GM12878 (cell line): ENCODE data around the gene FGFR1OP2. TPM values are rescaled to one million over a fixed set of nuclear protein-coding genes. Genes with fewer than 3 reads are reported as not detected.
A peak's percentile ranks its signal among the peaks of the same experiment; 100 is the strongest.

ENCODE experiments used
- BCLAF1 ChIP-seq: fragments of 450-650 bp; IDR thresholded peaks from 2 replicates; pipeline ENCODE4 v1.6.1; 2017; ENCODE audit warnings: antibody characterized with exemption, mild to moderate bottlenecking, moderate library complexity
- E2F4 ChIP-seq: IDR thresholded peaks from 2 replicates; pipeline ENCODE4 v1.6.1; 2012; ENCODE audit warnings: low read depth, low read length, improper control_type of control experiment
- MTA2 ChIP-seq: fragments of 450-650 bp; IDR thresholded peaks from 2 replicates; pipeline ENCODE4 v1.6.1; 2016; ENCODE audit warnings: low read depth, mild to moderate bottlenecking, moderate library complexity
- MTA3 ChIP-seq: IDR thresholded peaks from 2 replicates; pipeline ENCODE4 v1.6.1; 2012; ENCODE audit warnings: low read length, inconsistent platforms, borderline replicate concordance
- MXI1 ChIP-seq: fragments of 150-350 bp; IDR thresholded peaks from 2 replicates; pipeline ENCODE4 v1.6.1; 2011; ENCODE audit warnings: low read depth, mild to moderate bottlenecking, inconsistent platforms, low read length, improper control_type of control experiment
- PKNOX1 ChIP-seq: fragments of 450-650 bp; IDR thresholded peaks from 2 replicates; pipeline ENCODE4 v1.6.1; 2016; ENCODE audit warnings: mild to moderate bottlenecking
- RUNX3 ChIP-seq: IDR thresholded peaks from 2 replicates; pipeline ENCODE4 v1.6.1; 2012; ENCODE audit warnings: low read length, inconsistent platforms
- ZBTB33 ChIP-seq: fragments of 450-650 bp; IDR thresholded peaks from 2 replicates; pipeline ENCODE4 v1.6.1; 2017; ENCODE audit warnings: mild to moderate bottlenecking
- ZNF592 ChIP-seq: fragments of 450-650 bp; IDR thresholded peaks from 2 replicates; pipeline ENCODE4 v1.6.1; 2017; ENCODE audit warnings: mild to moderate bottlenecking, moderate library complexity
- polyA plus RNA-seq, 11 experiments: library from polyadenylated mRNA; depleted of rRNA in 4 of 11; unstranded in 6 of 11; stranded (reverse) in 5 of 11; fragments of >200 nt; fragmentation: Nextera tagmentation in 4 of 11; fragmentation: Illumina TruSeq in 1 of 11; extraction: Ambion mirVana in 4 of 11; extraction: Trizol in 1 of 11; gene quantifications; 1 replicate in 1 of 11; 2 replicates in 10 of 11; pipeline versions ENCODE4 v1.2.1 to v1.2.3, GENCODE V29; 2011 to 2016; ENCODE audit warnings: inconsistent platforms in 2 of 11, missing spikeins in 2 of 11, low read depth in 1 of 11
- total RNA-seq, 4 experiments: library from RNA; depleted of rRNA in 3 of 4; stranded (reverse); fragments of >200 nt in 3 of 4; fragmentation: Illumina TruSeq in 1 of 4; extraction: Trizol in 1 of 4; gene quantifications; 2 replicates each; pipeline versions ENCODE4 v1.2.1 to v1.2.3, GENCODE V29; 2013 to 2021

FGFR1OP2 gene
- total and polyA plus RNA-seq, 10 of the 15 experiments (the other 5 are each of a cell fraction or from before 2014, with no cell fraction given), result 28.5 to 59.1 (median 38.3) TPM

- TF ChIP-seq ZNF592 (no peak), MTA3 (no peak), MXI1 (0 out of 2 replicates have a peak, but pooled peaks have one; percentile 16), RUNX3 (peak; percentile 29; the same call in 1 of the 2 replicates), MTA2 (no peak), BCLAF1 (no peak), ZBTB33 (no peak), E2F4 (no peak), PKNOX1 (no peak)
Observed at GRCh38 chr12:27015730-27016076, 77.4 kb downstream of the FGFR1OP2 start (continued).

Other genes starting within 250 kb of the FGFR1OP2 start
- 61.6 and 62.7 TPM in 2 replicates for gene ITPR2, start 105.3 kb upstream of the FGFR1OP2 start, total RNA-seq (2014; rRNA removed)
- gene ITPR2, start 105.3 kb upstream of the FGFR1OP2 start, total RNA-seq (2014; rRNA removed; fragmentation: Illumina TruSeq; extraction: Trizol), result 67.0 and 73.4 TPM in 2 replicates
- gene ITPR2, start 105.3 kb upstream of the FGFR1OP2 start, total RNA-seq (2021), result 72.6 and 76.2 TPM in 2 replicates
- gene ITPR2, start 105.3 kb upstream of the FGFR1OP2 start, polyA plus RNA-seq (2011; rRNA removed), result 63.8 and 94.8 TPM in 2 replicates
- gene ITPR2, start 105.3 kb upstream of the FGFR1OP2 start, polyA plus RNA-seq (2014; fragmentation: Illumina TruSeq; extraction: Trizol), result 38.8 and 46.4 TPM in 2 replicates
- gene ITPR2, start 105.3 kb upstream of the FGFR1OP2 start, polyA plus RNA-seq (2014; fragmentation: Nextera tagmentation; extraction: Ambion mirVana), result 10 to 100 TPM in 1 of 2 experiments, 1 to 10 TPM in 1; 7.5 to 10.9 TPM
- gene ITPR2, start 105.3 kb upstream of the FGFR1OP2 start, polyA plus RNA-seq (2014; rRNA removed), result 22.9 and 24.5 TPM in 2 replicates
- gene ITPR2, start 105.3 kb upstream of the FGFR1OP2 start, polyA plus RNA-seq (2016; fragmentation: Nextera tagmentation; extraction: Ambion mirVana), result 10 to 100 TPM; 44.0 to 50.2 TPM
- 38.8 and 53.1 TPM in 2 replicates for gene INTS13, start 489 bp upstream of the FGFR1OP2 start, total RNA-seq (2014; rRNA removed)
- 65.1 and 72.0 TPM in 2 replicates for gene INTS13, start 489 bp upstream of the FGFR1OP2 start, total RNA-seq (2014; rRNA removed; fragmentation: Illumina TruSeq; extraction: Trizol)
- gene INTS13, start 489 bp upstream of the FGFR1OP2 start, total RNA-seq (2021), result 34.3 and 37.5 TPM in 2 replicates
- 65.3 and 126 TPM in 2 replicates for gene INTS13, start 489 bp upstream of the FGFR1OP2 start, polyA plus RNA-seq (2011; rRNA removed)
- gene INTS13, start 489 bp upstream of the FGFR1OP2 start, polyA plus RNA-seq (2014; fragmentation: Illumina TruSeq; extraction: Trizol), result 54.5 and 72.0 TPM in 2 replicates
- 10 to 100 TPM; 43.4 to 65.4 TPM for gene INTS13, start 489 bp upstream of the FGFR1OP2 start, polyA plus RNA-seq (2014; fragmentation: Nextera tagmentation; extraction: Ambion mirVana)
- 33.4 and 35.3 TPM in 2 replicates for gene INTS13, start 489 bp upstream of the FGFR1OP2 start, polyA plus RNA-seq (2014; rRNA removed)
- 10 to 100 TPM; 70.6 to 71.7 TPM for gene INTS13, start 489 bp upstream of the FGFR1OP2 start, polyA plus RNA-seq (2016; fragmentation: Nextera tagmentation; extraction: Ambion mirVana)
- 81.2 and 82.6 TPM in 2 replicates for gene TM7SF3, start 75.9 kb downstream of the FGFR1OP2 start, total RNA-seq (2014; rRNA removed)
- 57.3 and 60.9 TPM in 2 replicates for gene TM7SF3, start 75.9 kb downstream of the FGFR1OP2 start, total RNA-seq (2014; rRNA removed; fragmentation: Illumina TruSeq; extraction: Trizol)
- gene TM7SF3, start 75.9 kb downstream of the FGFR1OP2 start, total RNA-seq (2021), result 53.5 and 53.7 TPM in 2 replicates
- 336 and 341 TPM in 2 replicates for gene TM7SF3, start 75.9 kb downstream of the FGFR1OP2 start, polyA plus RNA-seq (2011; rRNA removed)
- gene TM7SF3, start 75.9 kb downstream of the FGFR1OP2 start, polyA plus RNA-seq (2014; fragmentation: Illumina TruSeq; extraction: Trizol), result 94.2 and 125 TPM in 2 replicates
- 10 to 100 TPM; 31.4 to 34.1 TPM for gene TM7SF3, start 75.9 kb downstream of the FGFR1OP2 start, polyA plus RNA-seq (2014; fragmentation: Nextera tagmentation; extraction: Ambion mirVana)
- 61.8 and 68.3 TPM in 2 replicates for gene TM7SF3, start 75.9 kb downstream of the FGFR1OP2 start, polyA plus RNA-seq (2014; rRNA removed)
- 100 to 1,000 TPM; 121 to 129 TPM for gene TM7SF3, start 75.9 kb downstream of the FGFR1OP2 start, polyA plus RNA-seq (2016; fragmentation: Nextera tagmentation; extraction: Ambion mirVana)
- 32.8 and 33.9 TPM in 2 replicates for gene MED21, start 84.1 kb downstream of the FGFR1OP2 start, total RNA-seq (2014; rRNA removed)
- gene MED21, start 84.1 kb downstream of the FGFR1OP2 start, total RNA-seq (2014; rRNA removed; fragmentation: Illumina TruSeq; extraction: Trizol), result 38.6 and 41.9 TPM in 2 replicates
- gene MED21, start 84.1 kb downstream of the FGFR1OP2 start, total RNA-seq (2021), result 25.5 and 29.1 TPM in 2 replicates
- 72.7 and 83.6 TPM in 2 replicates for gene MED21, start 84.1 kb downstream of the FGFR1OP2 start, polyA plus RNA-seq (2011; rRNA removed)
- 33.9 and 34.7 TPM in 2 replicates for gene MED21, start 84.1 kb downstream of the FGFR1OP2 start, polyA plus RNA-seq (2014; fragmentation: Illumina TruSeq; extraction: Trizol)
- 10 to 100 TPM; 42.6 to 56.0 TPM for gene MED21, start 84.1 kb downstream of the FGFR1OP2 start, polyA plus RNA-seq (2014; fragmentation: Nextera tagmentation; extraction: Ambion mirVana)
- gene MED21, start 84.1 kb downstream of the FGFR1OP2 start, polyA plus RNA-seq (2014; rRNA removed), result 22.4 and 28.5 TPM in 2 replicates
- 10 to 100 TPM; 57.0 to 59.0 TPM for gene MED21, start 84.1 kb downstream of the FGFR1OP2 start, polyA plus RNA-seq (2016; fragmentation: Nextera tagmentation; extraction: Ambion mirVana)
- not detected in 2 replicates for gene C12orf71, start 144.1 kb downstream of the FGFR1OP2 start, total RNA-seq (2014; rRNA removed)
- not detected in 2 replicates for gene C12orf71, start 144.1 kb downstream of the FGFR1OP2 start, total RNA-seq (2014; rRNA removed; fragmentation: Illumina TruSeq; extraction: Trizol)
- gene C12orf71, start 144.1 kb downstream of the FGFR1OP2 start, total RNA-seq (2021), result not detected in 2 replicates
- gene C12orf71, start 144.1 kb downstream of the FGFR1OP2 start, polyA plus RNA-seq (2011; rRNA removed), result not detected in 2 replicates
- gene C12orf71, start 144.1 kb downstream of the FGFR1OP2 start, polyA plus RNA-seq (2014; fragmentation: Illumina TruSeq; extraction: Trizol), result not detected in 2 replicates
- under 1 TPM in 1 of 2 experiments, not detected in 1; 0.05 TPM for gene C12orf71, start 144.1 kb downstream of the FGFR1OP2 start, polyA plus RNA-seq (2014; fragmentation: Nextera tagmentation; extraction: Ambion mirVana)
- gene C12orf71, start 144.1 kb downstream of the FGFR1OP2 start, polyA plus RNA-seq (2014; rRNA removed), result not detected in 2 replicates
- not detected for gene C12orf71, start 144.1 kb downstream of the FGFR1OP2 start, polyA plus RNA-seq (2016; fragmentation: Nextera tagmentation; extraction: Ambion mirVana)